ENCODE measurements around the gene ZNF593OS. TPM values are rescaled to one million over a fixed set of nuclear protein-coding genes. Genes with fewer than 3 reads are reported as not detected.
A peak's percentile ranks its signal among the peaks of the same experiment; 100 is the strongest.

ZNF593OS gene
- total RNA-seq, 1 experiment from 2014 or later, result not detected

DNA sequence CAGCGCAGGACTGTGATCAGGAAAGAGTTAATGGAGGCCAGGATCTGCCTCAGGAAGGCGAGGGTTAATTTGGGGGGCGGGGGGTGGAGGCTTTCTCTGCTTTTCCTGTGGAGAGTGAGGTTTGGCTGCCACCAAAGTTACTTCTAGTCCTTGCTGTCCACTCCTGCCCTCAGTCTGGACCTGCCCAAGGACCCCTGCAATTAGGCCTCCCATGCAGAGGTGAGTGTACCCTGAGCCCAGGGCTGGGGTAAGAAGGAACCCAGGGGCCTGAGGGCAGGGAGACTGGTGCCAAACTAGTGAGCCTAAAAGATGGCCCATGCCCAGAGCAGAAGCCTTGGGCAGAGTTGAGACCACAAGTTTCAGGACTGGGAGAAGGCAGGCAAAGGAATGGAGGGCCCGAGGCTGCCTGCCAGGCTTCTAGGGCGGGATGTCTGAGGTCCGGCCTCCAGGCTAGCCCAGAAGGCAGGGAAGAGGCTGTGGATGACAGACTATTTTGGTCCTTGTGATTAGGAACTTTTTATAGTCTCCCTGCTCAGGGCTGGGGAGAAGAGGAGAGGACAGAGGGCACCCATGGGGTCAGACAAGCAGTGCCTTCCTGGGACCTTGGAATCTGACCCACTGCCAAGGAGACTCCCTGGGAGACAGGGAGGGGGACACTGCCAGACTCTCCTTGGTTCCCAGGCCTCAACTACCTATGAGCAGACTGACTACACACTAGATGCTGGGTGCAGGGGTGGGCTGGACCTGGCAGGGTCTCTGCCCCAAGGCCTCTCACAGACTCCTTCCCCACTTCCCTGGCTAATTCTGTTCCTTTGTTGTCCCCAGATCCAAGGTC is 12.5 kb downstream of the ZNF593OS start, which contains the start of gene FAM110D:
Gene FAM110D, plus strand, starts transcription at position 172 of the 835 bp plus-strand sequence. CDS start 2,213 bp downstream, outside the sequence.
- DNase-seq (ENCODE audit: low read depth), result no peak

DNA sequence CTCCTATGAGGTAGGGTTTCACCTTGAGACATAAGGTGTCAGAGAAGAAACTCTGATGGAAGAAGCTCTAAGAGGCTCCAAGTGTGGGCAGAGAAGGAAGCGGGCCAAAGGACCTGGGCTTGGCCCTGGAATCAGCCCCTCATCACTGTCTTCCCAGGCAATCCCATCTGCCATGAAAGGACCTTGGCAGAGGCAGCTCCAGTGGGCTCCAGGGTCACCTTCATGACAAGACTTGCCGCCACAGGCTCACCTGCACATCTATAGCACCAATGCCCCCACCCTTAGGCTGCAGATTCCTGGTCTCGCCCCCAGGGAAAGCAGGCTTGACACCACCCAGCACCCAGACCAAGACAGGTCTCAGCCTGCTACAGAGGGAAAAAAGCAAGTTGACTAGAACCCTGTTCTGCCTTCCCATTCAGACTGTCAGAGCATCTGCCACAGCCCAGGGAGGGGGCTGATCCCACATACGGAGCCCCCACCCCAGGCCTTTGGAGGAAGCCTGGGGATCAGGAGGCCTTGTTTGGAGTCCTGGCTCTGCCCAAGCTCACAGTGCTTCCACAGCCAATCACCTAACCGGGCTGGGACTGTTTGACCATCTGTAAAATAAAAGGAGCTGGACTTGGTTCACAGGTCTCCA is 13.2 kb downstream of the ZNF593OS start:
- DNase-seq (ENCODE audit: low read depth), result no peak

GRCh38 chr1:26156285-26157038 is 15.2 kb downstream of the ZNF593OS start:
- peak; percentile 15 for DNase-seq (ENCODE audit: low read depth)

GRCh38 chr1:26155370-26156284 is 16.0 kb downstream of the ZNF593OS start:
- DNase-seq (ENCODE audit: low read depth), result no peak

- no peak for DNase-seq (ENCODE audit: low read depth)
Observed at GRCh38 chr1:26154750-26155149, 16.9 kb downstream of the ZNF593OS start.

GRCh38 chr1:26153966-26154532 is 17.6 kb downstream of the ZNF593OS start:
- no peak for DNase-seq (ENCODE audit: low read depth)

GRCh38 chr1:26148887-26149286 is 22.7 kb downstream of the ZNF593OS start:
- no peak for DNase-seq (ENCODE audit: low read depth)

- DNase-seq (ENCODE audit: low read depth), result no peak
Observed at GRCh38 chr1:26145960-26146294, 25.7 kb downstream of the ZNF593OS start.

DNA sequence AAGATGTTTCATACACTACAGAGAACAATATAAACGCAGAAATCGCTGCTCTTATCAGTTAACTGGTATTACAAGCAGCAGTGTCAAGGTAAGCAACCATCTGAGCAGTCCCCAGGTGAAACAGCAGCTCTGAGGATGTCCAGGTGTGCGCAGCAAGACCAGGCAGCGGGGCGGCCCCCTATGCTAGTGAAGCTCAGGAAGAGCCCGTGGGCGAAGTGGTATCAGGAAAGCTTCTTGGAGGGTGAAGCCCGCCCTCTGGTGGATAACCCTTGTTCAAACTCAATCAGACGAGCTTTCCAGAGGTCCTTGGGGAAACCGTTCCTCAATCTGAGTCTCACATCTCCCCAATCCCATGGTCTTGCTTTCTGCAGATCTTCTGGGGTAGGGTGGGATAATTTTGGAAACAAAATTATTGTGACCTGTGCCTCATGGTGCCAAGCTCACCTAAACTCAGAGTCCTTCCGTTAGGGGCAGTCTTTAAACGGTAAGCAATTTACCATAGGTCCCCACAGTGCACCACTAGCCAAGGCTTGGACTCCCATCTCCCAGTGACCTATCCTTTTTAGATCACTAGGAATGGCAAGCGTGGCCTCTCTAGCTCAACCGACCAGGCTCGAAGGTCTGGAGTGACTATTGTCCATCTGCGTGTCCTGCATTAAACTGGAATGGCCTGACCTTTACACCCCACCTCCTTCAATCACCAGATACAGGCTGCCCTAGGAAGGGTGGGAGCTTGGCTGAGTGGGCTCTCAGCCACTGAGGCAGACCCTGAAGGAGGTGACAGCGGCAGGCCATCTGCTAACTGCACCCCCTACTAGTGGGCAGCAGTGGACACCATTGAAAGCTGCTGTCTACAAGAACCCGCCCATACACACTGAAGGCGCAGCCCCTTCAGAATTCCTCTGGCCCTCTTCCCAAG is 26.3 kb downstream of the ZNF593OS start:
- DNase-seq (ENCODE audit: low read depth), result peak; percentile 78

DNA sequence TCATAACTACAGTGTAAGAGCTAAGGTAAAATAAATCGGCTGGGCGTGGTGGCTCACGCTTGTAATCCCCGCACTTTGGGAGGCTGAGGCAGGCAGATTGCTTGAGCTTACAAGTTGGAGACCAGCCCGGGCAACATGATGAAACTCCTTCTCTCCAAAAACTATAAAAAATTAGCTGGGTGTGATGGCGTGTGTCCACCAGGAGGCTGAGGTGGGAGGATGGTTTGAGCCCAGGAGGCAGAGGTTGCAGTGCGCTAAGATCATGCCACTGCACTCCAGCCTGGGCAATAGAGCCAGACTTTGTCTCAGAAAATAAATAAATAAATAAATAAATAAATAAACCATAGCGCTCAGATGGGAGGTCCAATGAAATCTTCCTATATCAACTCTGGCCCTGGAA is 29.5 kb downstream of the ZNF593OS start:
- DNase-seq (ENCODE audit: low read depth), result no peak

GRCh38 chr1:26138974-26139558 is 32.6 kb downstream of the ZNF593OS start:
- DNase-seq (ENCODE audit: low read depth), result no peak

GRCh38 chr1:26134466-26134865 is 37.2 kb downstream of the ZNF593OS start:
- DNase-seq (ENCODE audit: low read depth), result no peak

DNA sequence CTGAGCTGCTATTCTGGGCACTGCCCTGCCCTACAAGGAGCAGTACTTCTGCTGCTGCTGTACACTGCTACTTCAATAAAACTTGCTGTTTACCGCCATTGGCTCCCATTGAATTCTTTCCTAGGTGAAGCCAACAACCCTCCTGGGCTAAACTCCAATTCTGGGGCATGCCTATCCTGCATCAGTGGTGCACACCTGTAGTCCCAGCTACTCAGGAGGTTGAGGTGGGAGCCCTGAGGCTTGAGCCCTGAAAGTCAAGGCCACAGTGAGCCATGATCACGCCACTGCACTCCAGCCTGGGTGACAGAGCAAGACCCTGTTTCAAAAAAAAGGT is 38.8 kb downstream of the ZNF593OS start:
- DNase-seq (ENCODE audit: low read depth), result no peak

DNA sequence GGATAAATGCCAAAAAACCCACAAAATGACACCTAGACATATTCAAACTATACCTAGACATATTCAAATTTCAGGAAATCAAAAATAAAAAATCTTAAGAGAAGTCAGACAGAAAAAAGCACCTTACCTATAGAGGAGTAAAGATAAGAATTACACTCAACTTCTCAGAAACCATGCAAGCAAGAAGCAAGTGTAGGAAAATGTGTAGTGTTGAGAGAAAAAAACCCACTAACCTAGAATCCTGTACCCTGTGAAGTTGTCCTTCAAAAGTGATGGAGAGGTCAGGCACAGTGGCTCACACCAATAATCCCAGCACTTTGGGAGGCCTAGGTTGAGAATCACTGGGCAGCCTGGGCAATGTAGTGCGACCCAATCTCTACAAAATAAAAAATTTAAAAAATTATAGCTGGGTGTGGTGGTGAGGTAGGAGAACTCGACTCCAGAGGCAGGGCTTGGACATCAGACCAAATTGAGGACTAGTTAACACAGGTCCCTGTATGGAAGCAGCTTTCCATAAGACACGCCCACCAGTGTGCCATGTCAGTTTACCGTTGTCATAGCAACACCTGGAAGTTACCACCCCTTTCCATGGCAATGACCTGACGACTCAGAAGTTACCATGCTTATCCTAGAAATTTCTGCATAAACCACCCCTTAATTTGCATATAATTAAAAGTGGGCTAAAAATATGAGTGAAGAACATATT is 39.4 kb downstream of the ZNF593OS start:
- DNase-seq (ENCODE audit: low read depth), result peak; percentile 44

GRCh38 chr1:26130695-26131094 is 40.9 kb downstream of the ZNF593OS start:
- DNase-seq (ENCODE audit: low read depth), result no peak

DNA sequence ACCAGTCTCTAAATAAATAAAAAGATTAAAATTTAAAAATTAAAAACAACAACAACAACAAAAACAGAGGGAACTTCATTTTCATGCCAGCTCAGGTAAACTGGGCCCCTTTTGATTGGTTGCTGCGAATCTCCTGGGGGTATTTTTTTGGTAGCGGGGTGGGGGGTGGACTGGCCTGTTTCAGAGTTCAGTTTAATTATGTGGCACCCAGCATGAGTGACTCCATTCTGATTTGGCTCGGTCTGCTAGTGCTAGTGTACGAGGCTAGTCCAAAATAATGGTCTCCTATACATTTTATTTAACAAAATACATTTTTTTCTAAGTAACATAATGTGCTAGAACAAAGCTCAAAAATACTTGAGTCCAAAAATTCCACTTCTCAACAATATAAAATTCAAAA is 41.9 kb downstream of the ZNF593OS start:
- DNase-seq (ENCODE audit: low read depth), result no peak

DNA sequence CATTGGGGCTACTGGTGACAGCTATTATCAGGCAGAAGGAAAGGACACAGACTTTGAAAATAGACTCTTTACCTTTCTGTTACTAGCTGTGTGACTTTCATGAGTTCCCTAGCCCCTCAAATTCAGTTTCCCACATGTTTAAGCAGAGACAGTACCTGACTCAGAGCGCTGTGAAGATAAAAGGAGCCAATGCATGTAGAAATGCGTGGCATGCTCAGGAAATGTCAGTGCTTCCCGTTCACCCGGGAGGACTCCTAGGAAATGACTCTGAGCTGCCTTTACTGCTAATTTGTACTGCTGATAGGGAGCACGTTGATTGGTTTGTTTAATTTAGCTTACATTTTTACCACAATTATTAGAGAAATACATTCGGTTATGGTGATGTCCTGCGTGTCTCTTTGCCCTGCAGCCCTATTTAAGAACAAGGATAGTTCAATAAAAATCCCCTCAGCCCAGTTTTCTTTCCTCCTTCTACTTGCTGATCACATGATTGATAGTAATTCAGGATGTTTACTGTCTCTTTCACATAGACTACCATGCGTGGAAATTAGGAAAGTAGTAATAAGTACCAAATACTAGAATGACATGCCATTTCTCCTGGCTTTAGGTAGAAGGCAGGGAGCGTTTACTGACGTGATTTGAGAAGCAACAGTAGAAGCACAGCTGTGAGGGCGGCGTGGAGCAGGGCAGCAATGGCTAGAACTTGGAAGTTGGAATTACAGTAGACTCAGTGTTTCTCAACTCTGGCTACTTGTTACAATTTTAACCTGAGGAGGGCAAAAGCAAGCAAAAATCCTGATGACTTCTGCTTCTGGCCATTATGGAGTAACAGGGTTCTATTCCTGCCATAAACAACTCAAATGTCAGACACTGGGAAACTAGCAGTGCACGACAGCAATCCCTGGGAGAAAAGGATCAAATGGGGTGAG is 44.1 kb downstream of the ZNF593OS start:
- peak; percentile 18 for DNase-seq (ENCODE audit: low read depth)

All from RPMI7951 (cell line).